Natural killer cell (primary cell): ENCODE measurements around the gene TALDO1. TPM values are rescaled to one million over a fixed set of nuclear protein-coding genes. Genes with fewer than 3 reads are reported as not detected.

ENCODE experiments used
- ATAC-seq, 3 donors: fragments of 150-1000 bp in 2 of 3; fragments of 200-7000 bp in 1 of 3; cut with Tn5 transposase; 1 replicate in 1 of 3; 2 replicates in 2 of 3; pipeline ENCODE4 v1.10.0; 2021; ENCODE audit warnings: mild to moderate bottlenecking in 2 of 3, moderate library complexity in 2 of 3
- DNase-seq, 2 donors: peaks; one replicate each; pipeline versions ENCODE4 v3.0.0 to v3.0.0-alpha.2; 2013 to 2021; ENCODE audit warnings: mixed read lengths in 1 of 2
- H3K27ac ChIP-seq: one replicate; pipeline ENCODE4 v1.5.1; 2013; ENCODE audit warnings: mild to moderate bottlenecking, low read length
- H3K27me3 ChIP-seq: one replicate; pipeline ENCODE4 v1.6.1; 2013; ENCODE audit warnings: low read length; ENCODE audit not compliant: control insufficient read depth, insufficient read depth
- H3K36me3 ChIP-seq: one replicate; pipeline ENCODE4 v1.6.1; 2013; ENCODE audit warnings: low read length; ENCODE audit not compliant: control insufficient read depth, insufficient read depth
- H3K4me1 ChIP-seq: one replicate; pipeline ENCODE4 v1.6.1; 2013; ENCODE audit warnings: low read length; ENCODE audit not compliant: control insufficient read depth, insufficient read depth
- H3K4me3 ChIP-seq: one replicate; pipeline ENCODE4 v1.5.1; 2013; ENCODE audit warnings: low read length
- H3K9me3 ChIP-seq: one replicate; pipeline ENCODE4 v1.6.1; 2013; ENCODE audit warnings: low read length; ENCODE audit not compliant: control insufficient read depth, insufficient read depth
- H3K27ac Mint-ChIP-seq, 2 donors: one replicate each; pipeline ENCODE4 v1.8.0; 2022; ENCODE audit warnings: mild to moderate bottlenecking in 2 of 2, mixed read lengths in 2 of 2, moderate library complexity in 1 of 2
- H3K27me3 Mint-ChIP-seq, 2 donors: one replicate each; pipeline ENCODE4 v1.8.0; 2022; ENCODE audit warnings: low read depth in 2 of 2, mixed read lengths in 2 of 2
- H3K36me3 Mint-ChIP-seq: one replicate; pipeline ENCODE4 v1.8.0; 2022; ENCODE audit warnings: mixed read lengths
- H3K4me1 Mint-ChIP-seq, 2 donors: one replicate each; pipeline ENCODE4 v1.8.0; 2022; ENCODE audit warnings: mixed read lengths in 2 of 2
- H3K4me3 Mint-ChIP-seq: one replicate; pipeline ENCODE4 v1.8.0; 2022; ENCODE audit warnings: mild to moderate bottlenecking, moderate library complexity, mixed read lengths
- H3K9me3 Mint-ChIP-seq, 2 donors: one replicate each; pipeline ENCODE4 v1.8.0; 2022; ENCODE audit warnings: mixed read lengths in 2 of 2
- WGBS: methylation state at CpG from one replicate; pipeline ENCODE4 v1.1.7; 2013; ENCODE audit warnings: missing lambda C conversion rate; ENCODE audit not compliant: insufficient coverage; 5-methylcytosine and 5-hydroxymethylcytosine counted together
- intact Hi-C: fragments of 100-400 bp; cut with micrococcal nuclease; formaldehyde crosslinking; loops from one replicate; pipeline ENCODE4 v1.14.2; 2022
- total RNA-seq, 4 donors: library from RNA; stranded (reverse); fragments of 120-200 nt in 1 of 4; gene quantifications; one replicate each; pipeline versions ENCODE4 v1.2.3 to v1.2.4, GENCODE V29; 2013 to 2022
- TF ChIP-seq, protein P1 (sequence below): fragments of 200-600 bp; IDR thresholded peaks from one replicate; pipeline ENCODE4 v1.8.0; 2022; ENCODE audit warnings: antibody characterized with exemption

TALDO1 gene
- total RNA-seq, 3 donors from 2014 or later (not counting 1 experiment from before 2014, with no cell fraction given): 46.1 to 94.8 (median 55.4) TPM

- 100% methylated on average over 2 of the region's 2 CpGs for WGBS
- Mint-ChIP-seq H3K4me1 (no peaks in the 10 kb centered on the region), H3K27ac (no peak overlapping the region), H3K9me3 (no peaks in the 10 kb centered on the region), H3K4me3 (no peak overlapping the region), H3K36me3 (no peaks in the 10 kb centered on the region), H3K27me3 (no peaks in the 10 kb centered on the region)
- no peak for ATAC-seq
- Histone ChIP-seq H3K9me3 (no peaks in the 10 kb centered on the region), H3K4me1 (no peaks in the 10 kb centered on the region), H3K36me3 (peaks cover 37% of the 10 kb centered on the region), H3K27me3 (no peaks in the 10 kb centered on the region), H3K27ac (no peak overlapping the region), H3K4me3 (no peak overlapping the region)
- intact Hi-C loops: no loop called here
- DNase-seq: no peak
- TF ChIP-seq, protein P1, sequence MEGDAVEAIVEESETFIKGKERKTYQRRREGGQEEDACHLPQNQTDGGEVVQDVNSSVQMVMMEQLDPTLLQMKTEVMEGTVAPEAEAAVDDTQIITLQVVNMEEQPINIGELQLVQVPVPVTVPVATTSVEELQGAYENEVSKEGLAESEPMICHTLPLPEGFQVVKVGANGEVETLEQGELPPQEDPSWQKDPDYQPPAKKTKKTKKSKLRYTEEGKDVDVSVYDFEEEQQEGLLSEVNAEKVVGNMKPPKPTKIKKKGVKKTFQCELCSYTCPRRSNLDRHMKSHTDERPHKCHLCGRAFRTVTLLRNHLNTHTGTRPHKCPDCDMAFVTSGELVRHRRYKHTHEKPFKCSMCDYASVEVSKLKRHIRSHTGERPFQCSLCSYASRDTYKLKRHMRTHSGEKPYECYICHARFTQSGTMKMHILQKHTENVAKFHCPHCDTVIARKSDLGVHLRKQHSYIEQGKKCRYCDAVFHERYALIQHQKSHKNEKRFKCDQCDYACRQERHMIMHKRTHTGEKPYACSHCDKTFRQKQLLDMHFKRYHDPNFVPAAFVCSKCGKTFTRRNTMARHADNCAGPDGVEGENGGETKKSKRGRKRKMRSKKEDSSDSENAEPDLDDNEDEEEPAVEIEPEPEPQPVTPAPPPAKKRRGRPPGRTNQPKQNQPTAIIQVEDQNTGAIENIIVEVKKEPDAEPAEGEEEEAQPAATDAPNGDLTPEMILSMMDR: no peak
Observed at GRCh38 chr11:766936-767210, 19.6 kb downstream of the TALDO1 start.

DNA sequence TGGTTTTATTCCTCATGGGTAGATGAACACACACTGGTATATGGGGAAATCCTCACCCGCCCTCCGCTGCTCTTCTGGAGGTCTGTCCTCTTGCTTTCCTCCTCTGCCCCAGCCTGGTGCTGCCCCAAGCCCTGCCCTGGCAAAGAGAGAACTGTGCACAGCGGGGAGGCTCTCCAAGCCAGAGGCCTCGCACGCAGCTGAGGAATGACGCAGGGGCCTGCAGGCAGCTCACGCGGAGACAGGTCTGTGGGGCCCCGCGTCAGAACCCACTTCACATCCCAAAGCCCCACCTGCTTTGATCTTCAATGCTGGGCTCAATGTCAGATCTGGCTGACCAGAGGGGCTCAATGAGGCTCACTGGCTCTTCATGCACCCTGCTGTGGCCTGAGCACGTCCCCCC, 20.0 kb downstream of the TALDO1 start:
- Histone ChIP-seq H3K27ac (no peak overlapping the region), H3K27me3 (no peaks in the 10 kb centered on the region), H3K36me3 (peaks cover 36% of the 10 kb centered on the region), H3K4me3 (no peak overlapping the region), H3K9me3 (no peaks in the 10 kb centered on the region), H3K4me1 (no peaks in the 10 kb centered on the region)
- no peak for ATAC-seq
- TF ChIP-seq, protein P1: no peak
- 96% methylated on average over 10 of the region's 11 CpGs for WGBS
- Mint-ChIP-seq H3K27me3 (no peaks in the 10 kb centered on the region), H3K4me3 (no peak overlapping the region), H3K4me1 (no peaks in the 10 kb centered on the region), H3K27ac (no peak overlapping the region), H3K9me3 (no peaks in the 10 kb centered on the region), H3K36me3 (no peaks in the 10 kb centered on the region)
- intact Hi-C loops: no loop called here
- DNase-seq: no peak

- no peaks in the 10 kb centered on the region for H3K4me1 Mint-ChIP-seq
- no peaks in the 10 kb centered on the region for H3K27me3 Mint-ChIP-seq
- DNase-seq: no peak
- no peak overlapping the region for H3K27ac Mint-ChIP-seq
- H3K27me3 ChIP-seq: no peaks in the 10 kb centered on the region
- no peak overlapping the region for H3K27ac ChIP-seq
- TF ChIP-seq, protein P1: no peak
- intact Hi-C loops: no loop called here
- H3K36me3 Mint-ChIP-seq: no peaks in the 10 kb centered on the region
- peaks cover 1% of the 10 kb centered on the region for H3K4me1 ChIP-seq
- H3K9me3 Mint-ChIP-seq: no peaks in the 10 kb centered on the region
- no peak overlapping the region for H3K4me3 Mint-ChIP-seq
- no peak overlapping the region for H3K4me3 ChIP-seq
- peaks cover 16% of the 10 kb centered on the region for H3K36me3 ChIP-seq
- ATAC-seq: no peak
- H3K9me3 ChIP-seq: no peaks in the 10 kb centered on the region
- 92% methylated on average over 20 of the region's 23 CpGs for whole genome bisulfite sequencing
Observed at GRCh38 chr11:769887-770641, 22.8 kb downstream of the TALDO1 start.
